Measurements from ENCODE around the gene ZNF576. TPM values are rescaled to one million over a fixed set of nuclear protein-coding genes. Genes with fewer than 3 reads are reported as not detected.

Gene ZNF576
- total and polyA plus RNA-seq, 2 of the 13 experiments (the other 11 are each of a cell fraction or from before 2014, with no cell fraction given): 7.2 to 9.6 TPM

GRCh38 chr19:43595999-43596841 is at the start of gene ZNF576, which contains the start of gene IRGQ (continued):
- TF ChIP-seq ZNF253 (CRISPR knock-in tag; IDR thresholded peaks at IDR 0.05; ENCODE audit: borderline replicate concordance): no peak
- TF ChIP-seq TMF1 (CRISPR knock-in tag; IDR thresholded peaks at IDR 0.05; ENCODE audit: low read depth): no peak
- no peak for TF ChIP-seq DPF2 (CRISPR knock-in tag; IDR thresholded peaks at IDR 0.05; ENCODE audit: borderline replicate concordance, low read depth)
- no peak for TF ChIP-seq AHR (CRISPR knock-in tag; IDR thresholded peaks at IDR 0.05)
- no peak for TF ChIP-seq ZBTB39 (CRISPR knock-in tag; IDR thresholded peaks at IDR 0.05)
- TF ChIP-seq CC2D1A (CRISPR knock-in tag; IDR thresholded peaks at IDR 0.05): no peak
- peak; percentile 72; the same call in 1 of the 2 replicates for TF ChIP-seq DMAP1 (CRISPR knock-in tag; IDR thresholded peaks at IDR 0.05)
- peak; percentile 7; the same call in 1 of the 2 replicates for TF ChIP-seq GATAD2A (CRISPR knock-in tag; IDR thresholded peaks at IDR 0.05)
- no peak for TF ChIP-seq ZNF577 (CRISPR knock-in tag; IDR thresholded peaks at IDR 0.05; ENCODE audit: borderline replicate concordance, low read depth)
- TF ChIP-seq PRDM15 (CRISPR knock-in tag; IDR thresholded peaks at IDR 0.05): no peak
- no peak for TF ChIP-seq CBX5 (CRISPR knock-in tag; IDR thresholded peaks at IDR 0.05; ENCODE audit: borderline replicate concordance)
- TF ChIP-seq PAXIP1 (CRISPR knock-in tag; conservative IDR thresholded peaks at IDR 0.05): no peak; the same call in 1 of the 2 replicates
- no peak for TF ChIP-seq ZMAT3 (CRISPR knock-in tag; conservative IDR thresholded peaks at IDR 0.05)
- no peak for TF ChIP-seq ZNF557 (CRISPR knock-in tag; IDR thresholded peaks at IDR 0.05)
- TF ChIP-seq ATF3 (CRISPR knock-in tag; IDR thresholded peaks at IDR 0.05): 0 out of 2 replicates have a peak, but pooled peaks have one; percentile 16
- TF ChIP-seq CCDC6 (CRISPR knock-in tag; IDR thresholded peaks at IDR 0.05): peak; percentile 59; the same call in 1 of the 2 replicates
- TF ChIP-seq TBX2 (CRISPR knock-in tag; IDR thresholded peaks at IDR 0.05; ENCODE audit: borderline replicate concordance): no peak; the same call in 1 of the 2 replicates
- TF ChIP-seq NFKBIZ (CRISPR knock-in tag; IDR thresholded peaks at IDR 0.05): 0 out of 2 replicates have a peak, but pooled peaks have one; percentile 1
